Adrenal gland (tissue), 12 donors: ENCODE measurements around the gene PDXP. TPM values are rescaled to one million over a fixed set of nuclear protein-coding genes. Genes with fewer than 3 reads are reported as not detected.
A peak's percentile ranks its signal among the peaks of the same experiment; 100 is the strongest.

Experiments
- DNase-seq, 7 donors: peaks; one replicate each; pipeline ENCODE4 v3.0.0-alpha.2; 2019 to 2020
- H3K27ac ChIP-seq, 5 donors: fragments of 200-600 bp; sonication (generic) in 4 of 5; 1 replicate in 3 of 5; 2 replicates in 2 of 5; pipeline versions ENCODE4 v1.5.1 to v1.8.0; 2016 to 2020; ENCODE audit warnings: mild to moderate bottlenecking in 1 of 5
- H3K27me3 ChIP-seq: fragments of 200-600 bp; 2 replicates; pipeline ENCODE4 v1.8.0; 2021
- H3K36me3 ChIP-seq, 2 donors: fragments of 200-600 bp; replicated peaks in 1 of 2; 1 replicate in 1 of 2; 2 replicates in 1 of 2; pipeline versions ENCODE4 v1.5.1 to v1.8.0; 2018 to 2022
- H3K4me1 ChIP-seq, 2 donors: fragments of 200-600 bp; replicated peaks in 1 of 2; 1 replicate in 1 of 2; 2 replicates in 1 of 2; pipeline versions ENCODE4 v1.5.1 to v1.8.0; 2018 to 2021
- H3K4me3 ChIP-seq, 4 donors: fragments of 200-600 bp; sonication (generic) in 3 of 4; one replicate each; pipeline ENCODE4 v1.5.1; 2016 to 2018
- H3K9me3 ChIP-seq, 3 donors: fragments of 200-600 bp; sonication (generic) in 1 of 3; replicated peaks in 1 of 3; 1 replicate in 2 of 3; 2 replicates in 1 of 3; pipeline versions ENCODE4 v1.5.1 to v1.8.0; 2016 to 2021
- POLR2A ChIP-seq, 2 donors: fragments of 450-650 bp; IDR thresholded peaks; one replicate each; pipeline ENCODE4 v1.6.1; 2017; ENCODE audit warnings: antibody characterized with exemption in 2 of 2, mild to moderate bottlenecking in 2 of 2, moderate library complexity in 1 of 2
- WGBS, 4 donors: extraction: QIAGEN DNeasy Blood & Tissue Kit in 2 of 4; methylation state at CpG; one replicate each; pipeline versions ENCODE4 v1.1.5 to v1.1.7; 2013 to 2017; 5-methylcytosine and 5-hydroxymethylcytosine counted together
- intact Hi-C, 2 donors: fragments of 100-400 bp; cut with DNase I; formaldehyde crosslinking; loops; one replicate each; pipeline versions ENCODE4 v1.14.1 to v1.15.0; 2022 to 2023
- polyA plus RNA-seq, 3 donors: library from polyadenylated mRNA; stranded (reverse); fragments of 200-250 nt in 2 of 3; fragments of 350-450 nt in 1 of 3; fragmentation: Illumina TruSeq in 1 of 3; extraction: RNeasy Lipid Tissue Mini Kit (QIAGEN cat#74804) in 1 of 3; gene quantifications; one replicate each; pipeline ENCODE4 v1.2.3, GENCODE V29; 2013 to 2014
- total RNA-seq, 9 donors: library from RNA; depleted of rRNA in 4 of 9; stranded (reverse); fragments of >200 nt in 4 of 9; fragments of 120-200 nt in 1 of 9; fragmentation: NEBNext Ultra II Directional in 1 of 9; extraction: Animal tissue kit (Norgen Biotek cat#: 25700) in 1 of 9; gene quantifications; one replicate each; pipeline versions ENCODE4 v1.1.0 to v1.2.4, GENCODE V29; 2013 to 2023
- TF ChIP-seq, protein P1 (sequence below), 6 experiments: fragments of 450-650 bp in 4 of 6; fragments of 200-600 bp in 2 of 6; sonication (generic) in 1 of 6; IDR thresholded peaks; 1 replicate in 5 of 6; 2 replicates in 1 of 6; pipeline versions ENCODE4 v1.5.1 to v1.8.0; 2016 to 2021; ENCODE audit warnings: antibody characterized with exemption in 6 of 6, mild to moderate bottlenecking in 2 of 6, moderate library complexity in 1 of 6
- donor health status: healthy with polysubstance abuse.
- donor health status: Bipolar disorder and iron deficiency.
- donor health status: DM: yes; HTN: yes; CAD: no.
- donor health status: DM: no; HTN: no; CAD: no.
- donor health status: DM: no; HTN: no; CAD: no.
- donor health status: DM: yes; HTN: yes; CAD: no.

PDXP gene
- total and polyA plus RNA-seq, 12 donors, result 10.0 to 49.7 (median 20.2) TPM

DNA sequence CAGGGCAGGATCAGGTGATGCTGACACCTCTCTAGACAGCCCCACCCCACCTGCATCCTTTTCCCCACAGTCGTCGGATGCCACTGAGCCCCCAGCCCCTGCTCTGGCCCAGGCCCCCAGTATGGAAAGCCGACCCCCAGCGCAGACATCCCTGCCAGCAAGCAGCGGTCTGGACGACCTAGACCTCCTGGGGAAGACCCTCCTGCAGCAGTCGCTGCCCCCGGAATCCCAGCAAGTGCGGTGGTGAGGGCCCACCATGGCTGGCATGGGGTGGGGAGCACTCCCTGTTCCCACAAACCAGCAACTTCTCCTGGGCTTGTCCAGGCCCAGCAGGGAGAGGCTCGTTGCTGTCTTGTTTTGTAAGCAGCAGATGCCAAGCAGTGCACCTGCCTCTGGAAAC, 28.6 kb upstream of the PDXP start:
- H3K36me3 ChIP-seq, result peaks cover 0 to 25% of the 10 kb centered on the region in 2 donors
- H3K27me3 ChIP-seq, result no peaks in the 10 kb centered on the region
- intact Hi-C loops, result no loop called here
- no peak overlapping the region for H3K27ac ChIP-seq
- H3K9me3 ChIP-seq, result no peaks in the 10 kb centered on the region
- 71 to 91% (median 85%) methylated on average over 1 to 10 of the region's 10 CpGs for WGBS, 4 donors
- TF ChIP-seq, protein P1, sequence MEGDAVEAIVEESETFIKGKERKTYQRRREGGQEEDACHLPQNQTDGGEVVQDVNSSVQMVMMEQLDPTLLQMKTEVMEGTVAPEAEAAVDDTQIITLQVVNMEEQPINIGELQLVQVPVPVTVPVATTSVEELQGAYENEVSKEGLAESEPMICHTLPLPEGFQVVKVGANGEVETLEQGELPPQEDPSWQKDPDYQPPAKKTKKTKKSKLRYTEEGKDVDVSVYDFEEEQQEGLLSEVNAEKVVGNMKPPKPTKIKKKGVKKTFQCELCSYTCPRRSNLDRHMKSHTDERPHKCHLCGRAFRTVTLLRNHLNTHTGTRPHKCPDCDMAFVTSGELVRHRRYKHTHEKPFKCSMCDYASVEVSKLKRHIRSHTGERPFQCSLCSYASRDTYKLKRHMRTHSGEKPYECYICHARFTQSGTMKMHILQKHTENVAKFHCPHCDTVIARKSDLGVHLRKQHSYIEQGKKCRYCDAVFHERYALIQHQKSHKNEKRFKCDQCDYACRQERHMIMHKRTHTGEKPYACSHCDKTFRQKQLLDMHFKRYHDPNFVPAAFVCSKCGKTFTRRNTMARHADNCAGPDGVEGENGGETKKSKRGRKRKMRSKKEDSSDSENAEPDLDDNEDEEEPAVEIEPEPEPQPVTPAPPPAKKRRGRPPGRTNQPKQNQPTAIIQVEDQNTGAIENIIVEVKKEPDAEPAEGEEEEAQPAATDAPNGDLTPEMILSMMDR (IDR thresholded peaks at IDR 0.05), result no peak
- no peak for TF ChIP-seq POLR2A (IDR thresholded peaks at IDR 0.05)
- DNase-seq, result no peak
- H3K4me1 ChIP-seq, result peaks cover 18 to 37% of the 10 kb centered on the region in 2 donors
- no peak overlapping the region for H3K4me3 ChIP-seq

DNA sequence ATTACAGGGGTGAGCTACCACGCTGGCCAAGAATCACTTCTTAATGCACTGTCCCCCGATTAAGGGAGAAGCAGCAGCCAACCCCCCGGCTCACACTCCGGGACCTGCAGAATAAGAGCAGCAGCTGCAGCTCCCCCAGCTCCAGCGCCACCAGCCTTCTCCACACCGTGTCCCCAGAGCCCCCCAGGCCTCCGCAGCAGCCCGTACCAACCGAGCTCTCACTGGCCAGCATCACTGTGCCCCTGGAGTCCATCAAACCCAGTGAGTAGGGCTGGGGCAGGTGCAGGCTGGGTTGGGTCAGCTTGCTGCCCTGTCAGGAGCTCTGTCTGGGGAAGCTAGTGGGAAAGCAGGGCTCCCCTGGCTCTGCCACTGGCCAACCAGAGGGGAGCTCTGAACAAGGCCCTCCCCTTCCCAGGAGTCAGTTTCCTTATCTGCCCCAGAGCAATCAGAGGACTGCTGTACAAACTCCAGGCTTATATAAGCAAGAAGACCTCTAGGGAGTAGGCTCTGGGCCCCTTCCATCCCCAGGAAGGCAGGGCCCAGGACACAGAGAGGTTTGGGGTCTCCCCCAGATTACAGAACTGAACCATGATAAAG, 27.6 kb upstream of the PDXP start:
- H3K4me1 ChIP-seq, result peaks cover 18 to 42% of the 10 kb centered on the region in 2 donors
- no peaks in the 10 kb centered on the region for H3K9me3 ChIP-seq
- H3K27ac ChIP-seq, result peak overlapping the region in 2 of 5 donors; percentile 81 to 92
- H3K4me3 ChIP-seq, result no peak overlapping the region
- WGBS, 4 donors, result 93 to 98% (median 95%) methylated on average over 8 to 9 of the region's 9 CpGs
- peak in 1 of 7 donors; percentile 73 for DNase-seq
- TF ChIP-seq POLR2A (IDR thresholded peaks at IDR 0.05), result no peak
- TF ChIP-seq, protein P1 (IDR thresholded peaks at IDR 0.05), result no peak
- intact Hi-C loops, result no loop called here
- peaks cover 0 to 25% of the 10 kb centered on the region in 2 donors for H3K36me3 ChIP-seq
- H3K27me3 ChIP-seq, result no peaks in the 10 kb centered on the region

DNA sequence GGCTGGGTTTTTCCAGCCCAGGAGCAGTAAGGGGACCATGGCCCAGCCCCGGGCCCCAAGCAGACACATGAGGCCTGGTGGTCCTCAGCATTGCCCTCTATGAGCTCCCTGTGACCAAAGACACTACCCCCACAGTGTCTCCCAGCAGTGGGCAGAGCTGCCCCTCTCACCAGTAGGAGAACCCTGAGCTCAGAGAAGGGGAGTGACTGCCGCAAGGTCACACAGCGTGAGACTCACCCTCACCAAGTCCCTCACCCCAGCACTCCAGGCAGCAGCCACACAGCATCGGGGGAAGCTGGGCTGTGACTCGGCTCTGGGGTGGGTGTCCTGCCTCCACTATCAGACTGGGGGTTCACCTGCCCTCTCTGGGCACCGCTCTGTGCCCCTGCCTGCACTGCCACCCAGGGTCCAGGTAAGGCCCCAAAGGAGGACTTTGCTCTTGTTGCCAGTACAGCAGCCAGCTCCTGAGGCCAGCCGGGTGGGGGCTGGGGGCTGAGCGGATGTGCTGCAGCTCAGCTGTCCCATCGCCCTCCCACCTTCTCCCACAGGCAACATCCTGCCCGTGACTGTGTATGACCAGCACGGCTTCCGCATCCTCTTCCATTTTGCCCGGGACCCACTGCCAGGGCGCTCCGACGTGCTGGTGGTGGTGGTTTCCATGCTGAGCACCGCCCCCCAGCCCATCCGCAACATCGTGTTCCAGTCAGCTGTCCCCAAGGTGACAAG, 26.9 kb upstream of the PDXP start:
- DNase-seq, result no peak
- Histone ChIP-seq H3K27me3 (no peaks in the 10 kb centered on the region), H3K9me3 (no peaks in the 10 kb centered on the region), H3K4me3 (no peak overlapping the region), H3K27ac (peak overlapping the region in 2 of 5 donors; percentile 81 to 92), H3K36me3 (peaks cover 0 to 25% of the 10 kb centered on the region in 2 donors), H3K4me1 (peaks cover 18 to 40% of the 10 kb centered on the region in 2 donors)
- intact Hi-C loops, result no loop called here
- TF ChIP-seq, protein P1 (IDR thresholded peaks at IDR 0.05), result no peak
- TF ChIP-seq POLR2A (IDR thresholded peaks at IDR 0.05), result no peak
- WGBS, 4 donors, result 82 to 92% (median 85%) methylated on average over 9 to 19 of the region's 19 CpGs

DNA sequence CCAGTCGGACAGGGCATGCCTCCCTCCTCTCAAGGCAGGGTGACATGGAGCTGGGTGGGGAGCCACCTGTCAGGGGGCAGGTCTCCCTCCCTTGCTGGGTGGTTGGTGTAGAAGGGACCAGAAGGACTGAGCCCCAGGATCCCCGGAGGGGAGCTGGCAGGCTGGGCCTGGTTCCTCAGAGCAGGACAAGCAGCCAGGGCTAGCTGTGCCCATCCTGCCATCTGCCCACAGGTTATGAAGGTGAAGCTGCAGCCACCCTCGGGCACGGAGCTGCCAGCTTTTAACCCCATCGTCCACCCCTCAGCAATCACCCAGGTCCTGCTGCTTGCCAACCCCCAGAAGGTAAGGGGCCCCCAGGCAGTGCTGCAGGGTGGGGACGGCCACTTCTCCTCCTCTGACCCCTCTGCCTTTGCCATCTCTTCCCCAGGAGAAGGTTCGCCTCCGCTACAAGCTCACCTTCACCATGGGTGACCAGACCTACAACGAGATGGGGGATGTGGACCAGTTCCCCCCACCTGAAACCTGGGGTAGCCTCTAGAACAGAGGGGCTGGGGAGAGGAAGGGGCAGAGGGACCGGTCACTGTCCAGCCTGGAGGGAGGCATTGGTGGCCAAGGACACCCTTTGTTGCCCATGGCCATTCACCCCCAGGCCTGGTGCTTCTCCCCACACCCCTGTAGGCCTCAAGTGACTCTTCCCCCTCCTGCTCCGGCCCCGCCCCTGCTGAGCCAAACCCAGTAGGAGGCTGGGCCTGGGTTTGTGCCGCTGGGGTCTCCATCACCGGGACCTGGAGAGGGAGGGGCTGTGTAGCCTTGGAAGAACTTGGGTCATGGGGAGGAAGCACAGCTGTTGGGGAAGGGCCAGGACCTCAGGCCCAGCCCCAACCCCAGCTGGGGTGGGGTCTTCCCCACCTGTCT, 26.1 kb upstream of the PDXP start:
- Histone ChIP-seq H3K9me3 (no peaks in the 10 kb centered on the region), H3K27me3 (no peaks in the 10 kb centered on the region), H3K27ac (peak overlapping the region in 4 of 5 donors; percentile 63 to 92 (median 78)), H3K4me1 (peaks cover 18 to 32% of the 10 kb centered on the region in 2 donors), H3K36me3 (peaks cover 0 to 25% of the 10 kb centered on the region in 2 donors), H3K4me3 (no peak overlapping the region)
- no peak for TF ChIP-seq POLR2A (IDR thresholded peaks at IDR 0.05)
- TF ChIP-seq, protein P1 (IDR thresholded peaks at IDR 0.05), result no peak
- WGBS, 4 donors, result 66 to 90% (median 74%) methylated on average over 2 to 14 of the region's 14 CpGs
- intact Hi-C loops, result no loop called here
- DNase-seq, result no peak
